AG04450 (cell line): ENCODE measurements around the gene SMAD9. TPM values are rescaled to one million over a fixed set of nuclear protein-coding genes. Genes with fewer than 3 reads are reported as not detected.

Experiments
- CTCF ChIA-PET: fragments of 300-600, 350-600 bp; formaldehyde crosslinking; extraction: SDS; loops from one replicate; lab custom pipeline; 2022; ENCODE audit warnings: antibody characterized with exemption, inconsistent platforms; lab: Charles Lee
- POLR2A ChIA-PET: fragments of 350-600 bp; formaldehyde crosslinking; extraction: SDS; loops from one replicate; lab custom pipeline; 2021; ENCODE audit warnings: antibody characterized with exemption, inconsistent platforms; lab: Yijun Ruan, JAX
- DNase-seq: peaks from one replicate; pipeline ENCODE4 v3.0.0-alpha.2; 2011; ENCODE audit warnings: low read depth, low spot score
- H3K27ac ChIP-seq: one replicate; pipeline ENCODE4 v1.5.1; 2012; ENCODE audit warnings: low read depth, low read length, control low read depth
- H3K27me3 ChIP-seq: one replicate; pipeline ENCODE4 v1.6.0; 2012; ENCODE audit warnings: low read length; ENCODE audit not compliant: control insufficient read depth, insufficient read depth
- H3K4me3 ChIP-seq: 2 replicates; pipeline ENCODE4 v1.5.1; 2011; ENCODE audit warnings: mild to moderate bottlenecking, low read depth, low read length, control low read depth
- H3K9me3 ChIP-seq: 2 replicates; pipeline ENCODE4 v1.5.1; 2012; ENCODE audit warnings: low read length; ENCODE audit not compliant: control insufficient read depth, insufficient read depth
- CTCF ChIP-seq: IDR thresholded peaks from 2 replicates; pipeline ENCODE4 v1.5.1; 2011; ENCODE audit warnings: low read depth, low read length, control low read depth, inconsistent platforms
- polyA plus RNA-seq: library from polyadenylated mRNA; depleted of rRNA; stranded (reverse); fragments of >200 nt; gene quantifications from 2 replicates; pipeline ENCODE4 v1.2.3, GENCODE V29; 2011

The SMAD9 gene
- polyA plus RNA-seq, 1 experiment = 5.3 TPM

- no peak overlapping the region for H3K4me3 ChIP-seq
- no peak for DNase-seq
- no peaks in the 10 kb centered on the region for H3K27me3 ChIP-seq
- no peaks in the 10 kb centered on the region for H3K9me3 ChIP-seq
- ChIA-PET CTCF (interaction anchor here (0.9 kb wide), 1 partner anchor 14 kb away, joined by 5 read pairs; no protein-coding TSS in a partner anchor), POLR2A (no interaction called here)
- no peak for TF ChIP-seq CTCF
- H3K27ac ChIP-seq = no peak overlapping the region
These were observed 37.1 kb downstream of the SMAD9 start for GRCh38 chr13:36882829-36883390.

- Histone ChIP-seq H3K27ac (no peak overlapping the region), H3K4me3 (no peak overlapping the region), H3K9me3 (no peaks in the 10 kb centered on the region), H3K27me3 (no peaks in the 10 kb centered on the region)
- ChIA-PET POLR2A (no interaction called here), CTCF (interaction anchor here (0.5 to 1.7 kb wide), 3 partner anchors 23 to 109 kb away, joined by 3 to 17 read pairs (median 4); no protein-coding TSS in a partner anchor)
- DNase-seq = no peak
- TF ChIP-seq CTCF = no peak
These were observed 39.1 kb downstream of the SMAD9 start for GRCh38 chr13:36880961-36881360.

- no peak for TF ChIP-seq CTCF
- Histone ChIP-seq H3K4me3 (no peak overlapping the region), H3K27ac (no peak overlapping the region), H3K9me3 (no peaks in the 10 kb centered on the region), H3K27me3 (no peaks in the 10 kb centered on the region)
- no peak for DNase-seq
- ChIA-PET CTCF (interaction anchor here (0.8 to 3.2 kb wide), 2 partner anchors 21 kb away, joined by 6 to 12 read pairs; no protein-coding TSS in a partner anchor), POLR2A (no interaction called here)
These were observed 40.7 kb downstream of the SMAD9 start for GRCh38 chr13:36879218-36879938.

GRCh38 chr13:36875961-36876360 lies 44.1 kb downstream of the SMAD9 start:
- Histone ChIP-seq H3K4me3 (no peak overlapping the region), H3K27me3 (no peaks in the 10 kb centered on the region), H3K27ac (no peak overlapping the region), H3K9me3 (no peaks in the 10 kb centered on the region)
- ChIA-PET CTCF (interaction anchor here (1.6 to 3.2 kb wide), 3 partner anchors 18 to 105 kb away, joined by 5 to 12 read pairs (median 5); no protein-coding TSS in a partner anchor), POLR2A (no interaction called here)
- no peak for DNase-seq
- no peak for TF ChIP-seq CTCF

- no peak for TF ChIP-seq CTCF
- Histone ChIP-seq H3K4me3 (no peak overlapping the region), H3K27me3 (no peaks in the 10 kb centered on the region), H3K9me3 (no peaks in the 10 kb centered on the region), H3K27ac (no peak overlapping the region)
- ChIA-PET POLR2A (no interaction called here), CTCF (interaction anchor here (0.6 to 1.9 kb wide), 2 partner anchors 17 to 532 kb away, joined by 4 to 5 read pairs; no protein-coding TSS in a partner anchor)
- no peak for DNase-seq
These were observed 44.6 kb downstream of the SMAD9 start for GRCh38 chr13:36875431-36875830.
